Measurements from ENCODE around the gene PGAP1. TPM values are rescaled to one million over a fixed set of nuclear protein-coding genes. Genes with fewer than 3 reads are reported as not detected.

The PGAP1 gene
- total RNA-seq, 1 experiment from 2014 or later = 29.4 TPM

- H3K27me3 Mint-ChIP-seq (ENCODE audit: low read depth) = no peaks in the 10 kb centered on the region
- POLR2A ChIA-PET = no interaction called here
- peaks cover 2% of the 10 kb centered on the region for H3K36me3 Mint-ChIP-seq
- peaks cover 7% of the 10 kb centered on the region for H3K9me3 Mint-ChIP-seq
- TF ChIP-seq AFF4 (CRISPR knock-in tag; IDR thresholded peaks at IDR 0.05; ENCODE audit: borderline replicate concordance) = no peak
- TF ChIP-seq E2F5 (CRISPR knock-in tag; IDR thresholded peaks at IDR 0.05) = no peak
- ATAC-seq (no peak), DNase-seq (ENCODE audit: low spot score) (no peak)
- no peak overlapping the region for H3K4me3 Mint-ChIP-seq
- H3K27ac Mint-ChIP-seq = no peak overlapping the region
- H3K4me1 Mint-ChIP-seq = peaks cover 36% of the 10 kb centered on the region
- CTCF ChIA-PET = no interaction called here
Measured at GRCh38 chr2:196962325-196962724, 35.8 kb upstream of the PGAP1 start.

DNA sequence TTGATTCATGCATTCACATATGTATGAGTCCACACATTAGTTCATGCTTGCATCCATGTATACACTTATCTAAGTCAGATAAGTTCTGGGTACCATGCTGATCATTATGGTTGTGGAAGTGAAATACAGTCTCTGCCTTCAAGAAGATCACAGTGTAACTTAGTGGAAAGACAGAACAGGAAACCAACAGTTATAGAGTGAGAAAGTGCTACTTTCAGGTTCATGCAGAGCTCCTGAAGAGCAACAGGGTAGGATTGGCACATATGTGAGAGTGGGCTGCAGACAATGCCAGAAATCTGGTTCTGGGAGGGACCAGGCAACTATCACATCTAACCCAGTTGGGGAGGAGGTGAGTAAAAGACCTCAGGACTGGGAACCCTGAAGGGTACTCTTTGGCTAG is 35.4 kb upstream of the PGAP1 start:
- no peak overlapping the region for H3K27ac Mint-ChIP-seq
- H3K4me1 Mint-ChIP-seq = peaks cover 31% of the 10 kb centered on the region
- no peaks in the 10 kb centered on the region for H3K36me3 Mint-ChIP-seq
- TF ChIP-seq OVOL2 (CRISPR knock-in tag; IDR thresholded peaks at IDR 0.05; ENCODE audit: borderline replicate concordance) (no peak), ZNF121 (CRISPR knock-in tag; IDR thresholded peaks at IDR 0.05) (no peak), SOX15 (CRISPR knock-in tag; IDR thresholded peaks at IDR 0.05) (no peak), ZNF671 (CRISPR knock-in tag; IDR thresholded peaks at IDR 0.05) (no peak), ETV6 (CRISPR knock-in tag; IDR thresholded peaks at IDR 0.05) (no peak), FOXJ3 (CRISPR knock-in tag; IDR thresholded peaks at IDR 0.05; ENCODE audit: borderline replicate concordance) (no peak), FOXP1 (CRISPR knock-in tag; IDR thresholded peaks at IDR 0.05; ENCODE audit: borderline replicate concordance) (no peak), GTF2I (CRISPR knock-in tag; conservative IDR thresholded peaks at IDR 0.05) (no peak), ZNF138 (CRISPR knock-in tag; conservative IDR thresholded peaks at IDR 0.05) (no peak), JAZF1 (CRISPR knock-in tag; IDR thresholded peaks at IDR 0.05) (no peak)
- TF ChIP-seq, protein P1, sequence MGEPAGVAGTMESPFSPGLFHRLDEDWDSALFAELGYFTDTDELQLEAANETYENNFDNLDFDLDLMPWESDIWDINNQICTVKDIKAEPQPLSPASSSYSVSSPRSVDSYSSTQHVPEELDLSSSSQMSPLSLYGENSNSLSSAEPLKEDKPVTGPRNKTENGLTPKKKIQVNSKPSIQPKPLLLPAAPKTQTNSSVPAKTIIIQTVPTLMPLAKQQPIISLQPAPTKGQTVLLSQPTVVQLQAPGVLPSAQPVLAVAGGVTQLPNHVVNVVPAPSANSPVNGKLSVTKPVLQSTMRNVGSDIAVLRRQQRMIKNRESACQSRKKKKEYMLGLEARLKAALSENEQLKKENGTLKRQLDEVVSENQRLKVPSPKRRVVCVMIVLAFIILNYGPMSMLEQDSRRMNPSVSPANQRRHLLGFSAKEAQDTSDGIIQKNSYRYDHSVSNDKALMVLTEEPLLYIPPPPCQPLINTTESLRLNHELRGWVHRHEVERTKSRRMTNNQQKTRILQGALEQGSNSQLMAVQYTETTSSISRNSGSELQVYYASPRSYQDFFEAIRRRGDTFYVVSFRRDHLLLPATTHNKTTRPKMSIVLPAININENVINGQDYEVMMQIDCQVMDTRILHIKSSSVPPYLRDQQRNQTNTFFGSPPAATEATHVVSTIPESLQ (CRISPR knock-in tag; IDR thresholded peaks at IDR 0.05) = no peak
- TF ChIP-seq, protein P2, sequence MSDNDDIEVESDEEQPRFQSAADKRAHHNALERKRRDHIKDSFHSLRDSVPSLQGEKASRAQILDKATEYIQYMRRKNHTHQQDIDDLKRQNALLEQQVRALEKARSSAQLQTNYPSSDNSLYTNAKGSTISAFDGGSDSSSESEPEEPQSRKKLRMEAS (CRISPR knock-in tag; IDR thresholded peaks at IDR 0.05) = no peak
- ChIA-PET POLR2A (no interaction called here), CTCF (interaction anchor here (0.5 kb wide), 1 partner anchor 9 kb away, joined by 3 read pairs; no protein-coding TSS in a partner anchor)
- H3K4me3 Mint-ChIP-seq = no peak overlapping the region
- H3K27me3 Mint-ChIP-seq (ENCODE audit: low read depth) = no peaks in the 10 kb centered on the region
- DNase-seq (ENCODE audit: low spot score) (no peak), ATAC-seq (no peak)
- H3K9me3 Mint-ChIP-seq = peaks cover 4% of the 10 kb centered on the region; the same call in 1 of the 2 replicates

DNA sequence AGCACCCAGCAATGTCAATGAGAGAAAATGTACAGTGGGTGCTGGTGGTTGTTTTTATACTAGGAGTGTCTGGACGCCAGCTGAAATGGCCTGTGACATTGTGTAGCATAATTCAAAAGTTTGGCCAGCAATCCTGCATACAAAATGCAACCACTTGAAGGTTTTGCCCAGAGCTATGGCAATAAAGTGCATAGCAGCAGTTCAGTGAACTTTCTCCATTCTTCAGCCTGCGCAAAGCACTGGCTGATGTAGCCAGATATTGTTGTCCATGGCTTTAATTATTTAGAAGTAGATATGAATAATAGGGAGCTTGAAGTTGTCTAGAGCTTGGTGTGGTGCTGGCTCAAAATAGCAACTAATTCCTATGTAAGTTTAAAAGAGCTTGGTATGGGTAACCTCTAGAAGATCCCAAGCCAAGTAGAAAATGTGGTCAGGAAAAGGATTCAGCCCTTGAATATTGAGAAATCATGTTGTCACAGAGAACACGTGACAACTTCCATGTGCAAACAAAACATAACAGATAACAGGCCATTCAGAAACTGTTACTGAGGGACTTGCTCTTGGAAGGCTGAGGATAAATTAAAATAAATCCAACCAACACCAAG is 33.3 kb upstream of the PGAP1 start:
- H3K27ac Mint-ChIP-seq = no peak overlapping the region
- ChIA-PET CTCF (no interaction called here), POLR2A (no interaction called here)
- DNase-seq (ENCODE audit: low spot score) = no peak
- TF ChIP-seq NR3C1 (CRISPR knock-in tag; conservative IDR thresholded peaks at IDR 0.05; ENCODE audit: low read depth) (no peak), ETV6 (CRISPR knock-in tag; IDR thresholded peaks at IDR 0.05) (no peak), OVOL2 (CRISPR knock-in tag; IDR thresholded peaks at IDR 0.05; ENCODE audit: borderline replicate concordance) (no peak)
- ATAC-seq = no peak
- no peak overlapping the region for H3K4me3 Mint-ChIP-seq
- no peaks in the 10 kb centered on the region for H3K27me3 Mint-ChIP-seq (ENCODE audit: low read depth)
- peaks cover 4% of the 10 kb centered on the region; the same call in 1 of the 2 replicates for H3K9me3 Mint-ChIP-seq
- H3K36me3 Mint-ChIP-seq = no peaks in the 10 kb centered on the region
- peaks cover 32% of the 10 kb centered on the region for H3K4me1 Mint-ChIP-seq

All from WTC11 (cell line).